ENCODE data around the gene TOP2A. TPM values are rescaled to one million over a fixed set of nuclear protein-coding genes. Genes with fewer than 3 reads are reported as not detected.

The TOP2A gene
- total RNA-seq, 4 donors from 2014 or later, result 11.8 to 32.2 (median 16.5) TPM

DNA sequence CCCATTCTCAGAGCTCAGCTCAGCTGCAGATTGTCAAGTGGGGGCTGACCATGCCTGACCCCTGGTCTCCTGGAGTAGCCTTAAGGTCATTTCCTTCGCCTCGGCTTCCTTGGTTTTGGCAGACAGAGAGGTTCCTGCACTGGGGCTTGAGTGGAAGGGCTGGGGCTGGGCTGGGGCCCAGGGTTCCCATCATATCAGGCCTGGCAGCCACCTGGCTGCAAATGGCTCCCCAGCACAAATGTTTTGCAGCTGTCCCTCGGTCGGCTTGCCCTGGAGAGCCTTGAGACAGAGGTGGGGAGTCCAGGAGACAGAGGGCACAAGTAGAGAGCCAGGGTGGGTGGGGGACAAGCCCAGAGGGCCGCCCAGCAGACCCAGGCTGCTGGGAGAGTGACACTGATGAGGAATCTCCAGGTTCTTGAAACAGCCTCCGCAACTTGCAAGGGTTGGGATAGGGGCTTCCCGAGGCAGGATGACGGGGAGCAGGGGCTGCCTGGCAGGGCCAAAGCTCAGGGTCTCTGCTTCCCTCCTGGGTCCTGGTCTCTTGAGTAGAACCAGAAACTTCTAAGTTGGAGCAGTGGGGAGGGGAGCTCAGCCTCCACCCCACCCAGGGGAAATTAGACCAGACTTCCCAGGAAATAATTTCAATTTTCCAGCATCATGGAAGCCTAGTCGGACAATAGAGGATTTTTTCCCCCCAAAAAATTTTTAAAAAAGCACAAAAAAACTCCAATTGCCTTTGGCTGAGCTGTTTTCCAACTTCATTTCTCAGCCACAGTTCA, 44.8 kb upstream of the TOP2A start:
- no peak for DNase-seq
- Histone ChIP-seq H3K27me3 (no peaks in the 10 kb centered on the region), H3K4me1 (peaks cover 0 to 38% (median 2%) of the 10 kb centered on the region in 4 donors), H3K4me3 (no peak overlapping the region), H3K36me3 (peaks cover 0 to 4% (median 0%) of the 10 kb centered on the region in 3 donors), H3K27ac (peak overlapping the region in 3 of 4 donors; percentile 20 to 38 (median 25)), H3K9me3 (no peaks in the 10 kb centered on the region)
- no peak for TF ChIP-seq CTCF (IDR thresholded peaks at IDR 0.05)
- TF ChIP-seq POLR2A (IDR thresholded peaks at IDR 0.05), result no peak

GRCh38 chr17:40461732-40462342, 44.1 kb upstream of the TOP2A start:
- Histone ChIP-seq H3K4me1 (peaks cover 0 to 44% (median 2%) of the 10 kb centered on the region in 4 donors), H3K27ac (peak overlapping the region in 3 of 4 donors; percentile 20 to 38 (median 25))
- no peak for DNase-seq

DNA sequence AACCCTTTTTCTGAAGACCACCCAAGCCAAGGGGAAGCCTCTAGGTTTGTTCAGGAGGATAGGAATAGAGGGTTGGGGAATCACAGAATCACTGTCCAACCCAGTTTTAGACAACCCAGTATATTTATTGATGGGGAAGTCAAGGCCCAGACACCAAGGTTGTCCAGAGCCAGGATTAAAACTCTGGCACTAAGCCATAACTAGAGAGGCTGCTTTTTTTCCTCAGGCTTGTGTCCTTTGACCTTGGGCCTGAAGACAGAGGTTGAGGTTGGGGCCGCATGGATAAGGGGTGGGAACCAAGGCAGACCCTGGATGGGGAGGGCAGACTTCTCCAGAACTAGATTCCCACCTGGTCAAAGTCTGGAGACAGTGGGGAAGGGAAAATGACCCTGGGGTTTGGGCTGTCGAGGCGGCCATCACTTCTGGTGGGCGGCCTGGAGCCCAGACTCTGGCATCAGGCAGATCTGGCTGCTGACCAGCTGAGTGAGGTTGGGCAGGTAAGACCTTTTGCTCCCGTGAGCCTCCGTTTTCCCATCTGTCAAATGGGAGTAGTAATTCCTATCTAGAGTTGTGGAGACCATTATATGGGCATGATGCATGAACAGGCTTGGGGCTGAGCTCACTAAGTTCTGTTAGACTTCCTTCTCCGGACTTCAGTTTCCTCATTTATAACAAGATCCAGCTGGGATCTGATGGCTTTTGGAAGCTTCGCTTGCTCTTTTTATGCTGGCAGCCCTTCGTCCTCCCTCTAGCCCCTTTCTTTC, 43.5 kb upstream of the TOP2A start:
- H3K27ac ChIP-seq, result peak overlapping the region in 1 of 4 donors; percentile 20
- peaks cover 0 to 17% (median 0%) of the 10 kb centered on the region in 3 donors for H3K36me3 ChIP-seq
- no peak for DNase-seq
- peaks cover 0 to 51% (median 2%) of the 10 kb centered on the region in 4 donors for H3K4me1 ChIP-seq
- no peaks in the 10 kb centered on the region for H3K9me3 ChIP-seq
- no peak overlapping the region for H3K4me3 ChIP-seq
- no peaks in the 10 kb centered on the region for H3K27me3 ChIP-seq
- TF ChIP-seq CTCF (IDR thresholded peaks at IDR 0.05) (no peak), POLR2A (IDR thresholded peaks at IDR 0.05) (no peak)

More at GRCh38 chr17:40461732-40462342, 44.1 kb upstream of the TOP2A start:
- H3K4me3 ChIP-seq, result no peak overlapping the region
- TF ChIP-seq CTCF (IDR thresholded peaks at IDR 0.05), result no peak
- TF ChIP-seq POLR2A (IDR thresholded peaks at IDR 0.05), result no peak
- H3K36me3 ChIP-seq, result peaks cover 0 to 10% (median 0%) of the 10 kb centered on the region in 3 donors
- H3K9me3 ChIP-seq, result no peaks in the 10 kb centered on the region
- no peaks in the 10 kb centered on the region for H3K27me3 ChIP-seq

- peaks cover 0 to 55% (median 2%) of the 10 kb centered on the region in 4 donors for H3K4me1 ChIP-seq
- no peak for TF ChIP-seq CTCF (IDR thresholded peaks at IDR 0.05)
- no peak for TF ChIP-seq POLR2A (IDR thresholded peaks at IDR 0.05)
Measured at GRCh38 chr17:40460604-40460967, 42.9 kb upstream of the TOP2A start.

More at GRCh38 chr17:40460604-40460967, 42.9 kb upstream of the TOP2A start:
- H3K9me3 ChIP-seq, result no peaks in the 10 kb centered on the region
- no peak overlapping the region for H3K4me3 ChIP-seq
- no peaks in the 10 kb centered on the region for H3K27me3 ChIP-seq
- DNase-seq, result no peak
- H3K27ac ChIP-seq, result peak overlapping the region in 1 of 4 donors; percentile 20
- peaks cover 0 to 23% (median 0%) of the 10 kb centered on the region in 3 donors for H3K36me3 ChIP-seq
